ENCODE measurements around the gene PALS2. TPM values are rescaled to one million over a fixed set of nuclear protein-coding genes. Genes with fewer than 3 reads are reported as not detected.

PALS2 gene
- polyA plus RNA-seq, 3 donors, result 3.8 to 7.0 (median 4.4) TPM

- no peak overlapping the region for H3K27ac ChIP-seq (ENCODE audit: low read depth, low read length)
- 30 to 89% (median 82%) methylated on average over 2 of the region's 2 CpGs for WGBS, 3 donors
Measured at GRCh38 chr7:24580283-24580946, 7.2 kb downstream of the PALS2 start.

GRCh38 chr7:24582166-24582565 lies 8.9 kb downstream of the PALS2 start:
- WGBS, 3 donors, result 80 to 89% (median 81%) methylated on average over 2 of the region's 2 CpGs
- H3K27ac ChIP-seq (ENCODE audit: low read depth, low read length), result no peak overlapping the region

GRCh38 chr7:24587853-24588252 lies 14.6 kb downstream of the PALS2 start:
- no peak overlapping the region for H3K27ac ChIP-seq (ENCODE audit: low read depth, low read length)
- WGBS, 3 donors, result 81 to 93% (median 89%) methylated on average over 3 of the region's 3 CpGs

GRCh38 chr7:24591152-24591551 lies 17.9 kb downstream of the PALS2 start:
- no peak overlapping the region for H3K27ac ChIP-seq (ENCODE audit: low read depth, low read length)
- 72 to 96% (median 81%) methylated on average over 1 of the region's 1 CpG for WGBS, 3 donors

GRCh38 chr7:24595671-24596418 lies 22.6 kb downstream of the PALS2 start:
- 86 to 97% (median 87%) methylated on average over 7 of the region's 7 CpGs for WGBS, 3 donors
- H3K27ac ChIP-seq (ENCODE audit: low read depth, low read length), result no peak overlapping the region

GRCh38 chr7:24597014-24597413 lies 23.8 kb downstream of the PALS2 start:
- WGBS, 3 donors, result 76 to 93% (median 91%) methylated on average over 3 of the region's 3 CpGs
- H3K27ac ChIP-seq (ENCODE audit: low read depth, low read length), result no peak overlapping the region

GRCh38 chr7:24601600-24601999 lies 28.3 kb downstream of the PALS2 start:
- H3K27ac ChIP-seq (ENCODE audit: low read depth, low read length), result no peak overlapping the region
- WGBS, 3 donors, result 63 to 73% (median 71%) methylated on average over 1 of the region's 1 CpG

- no peak overlapping the region for H3K27ac ChIP-seq (ENCODE audit: low read depth, low read length)
Measured at GRCh38 chr7:24602860-24603456, 29.7 kb downstream of the PALS2 start.

- H3K27ac ChIP-seq (ENCODE audit: low read depth, low read length), result no peak overlapping the region
- 80 to 93% (median 83%) methylated on average over 3 of the region's 3 CpGs for WGBS, 3 donors
Measured at GRCh38 chr7:24604630-24605029, 31.4 kb downstream of the PALS2 start.

- H3K27ac ChIP-seq (ENCODE audit: low read depth, low read length), result no peak overlapping the region
Measured at GRCh38 chr7:24608504-24608903, 35.3 kb downstream of the PALS2 start.

- WGBS, 3 donors, result 59 to 75% (median 65%) methylated on average over 2 of the region's 2 CpGs
- no peak overlapping the region for H3K27ac ChIP-seq (ENCODE audit: low read depth, low read length)
Measured at GRCh38 chr7:24609059-24609458, 35.8 kb downstream of the PALS2 start.

GRCh38 chr7:24609570-24609969 lies 36.3 kb downstream of the PALS2 start:
- WGBS, 3 donors, result 58 to 78% (median 70%) methylated on average over 2 of the region's 2 CpGs
- no peak overlapping the region for H3K27ac ChIP-seq (ENCODE audit: low read depth, low read length)

GRCh38 chr7:24611130-24611529 lies 37.9 kb downstream of the PALS2 start:
- H3K27ac ChIP-seq (ENCODE audit: low read depth, low read length), result no peak overlapping the region
- WGBS, 3 donors, result 60 to 86% (median 66%) methylated on average over 3 of the region's 3 CpGs

GRCh38 chr7:24617957-24618616 lies 44.8 kb downstream of the PALS2 start:
- WGBS, 3 donors, result 54 to 97% (median 89%) methylated on average over 2 of the region's 2 CpGs

GRCh38 chr7:24619978-24620377 lies 46.7 kb downstream of the PALS2 start:
- 91 to 96% (median 93%) methylated on average over 3 of the region's 3 CpGs for WGBS, 3 donors
- no peak overlapping the region for H3K27ac ChIP-seq (ENCODE audit: low read depth, low read length)

More at GRCh38 chr7:24617957-24618616, 44.8 kb downstream of the PALS2 start:
- no peak overlapping the region for H3K27ac ChIP-seq (ENCODE audit: low read depth, low read length)

GRCh38 chr7:24622646-24623182 lies 49.5 kb downstream of the PALS2 start:
- WGBS, 3 donors, result 36 to 67% (median 66%) methylated on average over 1 of the region's 1 CpG
- no peak overlapping the region for H3K27ac ChIP-seq (ENCODE audit: low read depth, low read length)
